Neural crest cell (in vitro differentiated cells): ENCODE results near the gene TMEM44. TPM values are rescaled to one million over a fixed set of nuclear protein-coding genes. Genes with fewer than 3 reads are reported as not detected.

ENCODE experiments used
- DNase-seq: peaks from one replicate; pipeline ENCODE4 v3.0.0; 2021; ENCODE audit warnings: low read depth, mixed read lengths, low spot score
- H3K27ac Mint-ChIP-seq: one replicate; pipeline ENCODE4 v1.8.0; 2021; ENCODE audit warnings: mild to moderate bottlenecking, mixed read lengths; ENCODE audit not compliant: unreplicated experiment
- H3K27me3 Mint-ChIP-seq: 2 replicates; pipeline ENCODE4 v1.8.0; 2021; ENCODE audit warnings: low read depth, mild to moderate bottlenecking, mixed read lengths
- H3K36me3 Mint-ChIP-seq: 2 replicates; pipeline ENCODE4 v1.8.0; 2021; ENCODE audit warnings: low read depth, mild to moderate bottlenecking, mixed read lengths
- H3K4me1 Mint-ChIP-seq: 2 replicates; pipeline ENCODE4 v1.8.0; 2021; ENCODE audit warnings: mixed read lengths
- H3K4me3 Mint-ChIP-seq: one replicate; pipeline ENCODE4 v1.8.0; 2021; ENCODE audit warnings: mild to moderate bottlenecking, mixed read lengths
- H3K9me3 Mint-ChIP-seq: 2 replicates; pipeline ENCODE4 v1.8.0; 2021; ENCODE audit warnings: mixed read lengths
- CTCF ChIP-seq: fragments of 200-600 bp; sonication (generic); conservative IDR thresholded peaks from 2 replicates; pipeline ENCODE4 v1.5.0; 2021; ENCODE audit warnings: antibody characterized with exemption, mild to moderate bottlenecking
- total RNA-seq: library from RNA; stranded (reverse); gene quantifications from 2 replicates; pipeline ENCODE4 v1.2.1, GENCODE V29; 2021

TMEM44 gene
- total RNA-seq, 1 donor from 2014 or later, result 43.8 TPM

GRCh38 chr3:194675680-194676079 lies 42.5 kb upstream of the TMEM44 start:
- H3K9me3 Mint-ChIP-seq, result no peaks in the 10 kb centered on the region
- no peak for DNase-seq
- no peak overlapping the region for H3K27ac Mint-ChIP-seq
- peaks cover 44% of the 10 kb centered on the region for H3K27me3 Mint-ChIP-seq
- H3K4me3 Mint-ChIP-seq, result no peak overlapping the region
- no peak for TF ChIP-seq CTCF
- no peaks in the 10 kb centered on the region for H3K36me3 Mint-ChIP-seq
- H3K4me1 Mint-ChIP-seq, result peaks cover 9% of the 10 kb centered on the region

GRCh38 chr3:194675081-194675640 lies 41.9 kb upstream of the TMEM44 start:
- DNase-seq, result no peak
- H3K27ac Mint-ChIP-seq, result no peak overlapping the region
- TF ChIP-seq CTCF, result no peak
- no peaks in the 10 kb centered on the region for H3K9me3 Mint-ChIP-seq
- peaks cover 44% of the 10 kb centered on the region for H3K27me3 Mint-ChIP-seq
- H3K36me3 Mint-ChIP-seq, result no peaks in the 10 kb centered on the region
- peak overlapping the region; percentile 6 for H3K4me3 Mint-ChIP-seq
- peaks cover 13% of the 10 kb centered on the region for H3K4me1 Mint-ChIP-seq

- no peak overlapping the region for H3K27ac Mint-ChIP-seq
- no peak for DNase-seq
- H3K4me3 Mint-ChIP-seq, result peak overlapping the region; percentile 24
- H3K27me3 Mint-ChIP-seq, result peaks cover 41% of the 10 kb centered on the region
- H3K36me3 Mint-ChIP-seq, result no peaks in the 10 kb centered on the region
- no peak for TF ChIP-seq CTCF
- peaks cover 13% of the 10 kb centered on the region for H3K4me1 Mint-ChIP-seq
- H3K9me3 Mint-ChIP-seq, result no peaks in the 10 kb centered on the region
Measured at GRCh38 chr3:194673761-194674160, 40.5 kb upstream of the TMEM44 start.

GRCh38 chr3:194672876-194673275 lies 39.7 kb upstream of the TMEM44 start:
- Mint-ChIP-seq H3K36me3 (no peaks in the 10 kb centered on the region), H3K27me3 (peaks cover 41% of the 10 kb centered on the region), H3K9me3 (no peaks in the 10 kb centered on the region), H3K27ac (no peak overlapping the region), H3K4me3 (peak overlapping the region; percentile 94), H3K4me1 (peaks cover 13% of the 10 kb centered on the region)
- no peak for TF ChIP-seq CTCF
- DNase-seq, result no peak

- peak; percentile 85 for DNase-seq
- H3K4me1 Mint-ChIP-seq, result peaks cover 13% of the 10 kb centered on the region
- H3K27ac Mint-ChIP-seq, result peak within 1 kb of the TSS; percentile 99
- H3K27me3 Mint-ChIP-seq, result peaks cover 38% of the 10 kb centered on the region
- no peaks in the 10 kb centered on the region for H3K9me3 Mint-ChIP-seq
- H3K36me3 Mint-ChIP-seq, result no peaks in the 10 kb centered on the region
- H3K4me3 Mint-ChIP-seq, result peak within 1 kb of the TSS; percentile 94
- no peak for TF ChIP-seq CTCF
Measured at GRCh38 chr3:194671900-194672808, 38.9 kb upstream of the TMEM44 start, which contains the start of gene LSG1. TSS of gene LSG1 (minus strand) at chr3:194672191. CDS start at chr3:194672162, 29 bp downstream.
